SH-SY5Y (cell line): ENCODE results near the gene NRAP.

Experiments
- GATA2 ChIP-seq: IDR thresholded peaks from 2 replicates; pipeline ENCODE4 v1.6.1; 2011; ENCODE audit warnings: mild to moderate bottlenecking, low read depth, low read length
- GATA3 ChIP-seq: IDR thresholded peaks from 2 replicates; pipeline ENCODE4 v1.6.1; 2011; ENCODE audit warnings: low read depth, mild to moderate bottlenecking, low read length, moderate library complexity

DNA sequence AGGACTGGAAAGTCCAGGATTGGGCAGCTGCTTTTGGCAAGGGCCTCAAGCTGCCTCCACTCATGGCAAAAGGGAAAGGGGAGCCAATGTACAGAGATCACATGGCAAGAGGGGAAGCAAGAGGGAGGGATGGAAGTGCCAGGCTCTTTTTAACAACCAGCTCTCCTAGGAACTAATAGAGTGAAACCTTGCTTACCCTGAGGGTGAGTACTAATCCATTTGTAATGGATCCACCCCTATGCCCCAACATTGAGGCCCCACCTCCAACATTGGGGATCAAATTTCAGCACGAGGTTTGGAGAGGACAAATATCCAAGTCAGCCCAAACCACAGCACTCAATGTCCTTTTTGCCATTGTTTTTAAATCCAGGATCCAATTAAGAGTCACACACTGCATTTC lies 98.5 kb downstream of the NRAP start:
- TF ChIP-seq GATA3 = no peak
- TF ChIP-seq GATA2 = no peak
